IgD-negative memory B cell (primary cell): Measurements from ENCODE around the gene OLIG1. TPM values are rescaled to one million over a fixed set of nuclear protein-coding genes. Genes with fewer than 3 reads are reported as not detected.

Source experiments
- H3K27ac Mint-ChIP-seq, 3 donors: one replicate each; pipeline ENCODE4 v1.8.0; 2020 to 2022; ENCODE audit warnings: mild to moderate bottlenecking in 3 of 3, mixed read lengths in 3 of 3, moderate library complexity in 1 of 3
- H3K27me3 Mint-ChIP-seq: one replicate; pipeline ENCODE4 v1.8.0; 2021; ENCODE audit warnings: mixed read lengths
- H3K36me3 Mint-ChIP-seq: one replicate; pipeline ENCODE4 v1.8.0; 2020; ENCODE audit warnings: mild to moderate bottlenecking, mixed read lengths
- H3K4me1 Mint-ChIP-seq, 3 donors: one replicate each; pipeline ENCODE4 v1.8.0; 2020 to 2022; ENCODE audit warnings: mixed read lengths in 3 of 3, mild to moderate bottlenecking in 1 of 3
- H3K4me3 Mint-ChIP-seq, 4 donors: one replicate each; pipeline ENCODE4 v1.8.0; 2020 to 2022; ENCODE audit warnings: mild to moderate bottlenecking in 4 of 4, mixed read lengths in 4 of 4, moderate library complexity in 3 of 4
- H3K9me3 Mint-ChIP-seq, 3 donors: one replicate each; pipeline ENCODE4 v1.8.0; 2020 to 2021; ENCODE audit warnings: mixed read lengths in 3 of 3, mild to moderate bottlenecking in 1 of 3
- polyA plus RNA-seq: library from polyadenylated mRNA; unstranded; fragments of 300-500 nt; fragmentation: Illumina TruSeq; gene quantifications from one replicate; pipeline ENCODE4 v1.2.3, GENCODE V29; 2021

OLIG1 gene, protein sequence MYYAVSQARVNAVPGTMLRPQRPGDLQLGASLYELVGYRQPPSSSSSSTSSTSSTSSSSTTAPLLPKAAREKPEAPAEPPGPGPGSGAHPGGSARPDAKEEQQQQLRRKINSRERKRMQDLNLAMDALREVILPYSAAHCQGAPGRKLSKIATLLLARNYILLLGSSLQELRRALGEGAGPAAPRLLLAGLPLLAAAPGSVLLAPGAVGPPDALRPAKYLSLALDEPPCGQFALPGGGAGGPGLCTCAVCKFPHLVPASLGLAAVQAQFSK
- not detected for polyA plus RNA-seq

DNA sequence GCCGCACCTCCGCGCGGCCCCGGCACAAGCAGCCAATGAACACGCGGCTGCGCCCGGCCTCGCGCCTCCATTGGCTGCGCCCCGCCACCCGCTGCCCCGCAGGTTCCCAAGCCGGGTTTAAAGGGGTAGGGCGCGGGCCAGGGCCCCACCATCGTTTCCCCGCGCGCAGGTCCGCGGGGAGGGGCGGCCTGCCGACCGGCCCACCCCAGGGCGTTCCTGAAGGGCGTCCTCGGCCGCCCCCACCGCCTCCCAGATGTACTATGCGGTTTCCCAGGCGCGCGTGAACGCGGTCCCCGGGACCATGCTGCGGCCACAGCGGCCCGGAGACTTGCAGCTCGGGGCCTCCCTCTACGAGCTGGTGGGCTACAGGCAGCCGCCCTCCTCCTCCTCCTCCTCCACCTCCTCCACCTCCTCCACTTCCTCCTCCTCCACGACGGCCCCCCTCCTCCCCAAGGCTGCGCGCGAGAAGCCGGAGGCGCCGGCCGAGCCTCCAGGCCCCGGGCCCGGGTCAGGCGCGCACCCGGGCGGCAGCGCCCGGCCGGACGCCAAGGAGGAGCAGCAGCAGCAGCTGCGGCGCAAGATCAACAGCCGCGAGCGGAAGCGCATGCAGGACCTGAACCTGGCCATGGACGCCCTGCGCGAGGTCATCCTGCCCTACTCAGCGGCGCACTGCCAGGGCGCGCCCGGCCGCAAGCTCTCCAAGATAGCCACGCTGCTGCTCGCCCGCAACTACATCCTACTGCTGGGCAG lies at the start of gene OLIG1:
Gene OLIG1 (plus strand): TSS at position 148 of the 750 bp plus-strand sequence. CDS start 106 bp downstream, at position 254.
- H3K27me3 Mint-ChIP-seq: peaks cover 58% of the 10 kb centered on the region
- H3K36me3 Mint-ChIP-seq: no peaks in the 10 kb centered on the region
- H3K9me3 Mint-ChIP-seq: peaks cover 0 to 4% (median 4%) of the 10 kb centered on the region in 3 donors
- peak within 1 kb of the TSS in 3 of 4 donors; percentile 12 to 31 (median 17) for H3K4me3 Mint-ChIP-seq
- H3K4me1 Mint-ChIP-seq: peaks cover 2 to 9% (median 4%) of the 10 kb centered on the region in 3 donors
- no peak within 1 kb of the TSS for H3K27ac Mint-ChIP-seq

DNA sequence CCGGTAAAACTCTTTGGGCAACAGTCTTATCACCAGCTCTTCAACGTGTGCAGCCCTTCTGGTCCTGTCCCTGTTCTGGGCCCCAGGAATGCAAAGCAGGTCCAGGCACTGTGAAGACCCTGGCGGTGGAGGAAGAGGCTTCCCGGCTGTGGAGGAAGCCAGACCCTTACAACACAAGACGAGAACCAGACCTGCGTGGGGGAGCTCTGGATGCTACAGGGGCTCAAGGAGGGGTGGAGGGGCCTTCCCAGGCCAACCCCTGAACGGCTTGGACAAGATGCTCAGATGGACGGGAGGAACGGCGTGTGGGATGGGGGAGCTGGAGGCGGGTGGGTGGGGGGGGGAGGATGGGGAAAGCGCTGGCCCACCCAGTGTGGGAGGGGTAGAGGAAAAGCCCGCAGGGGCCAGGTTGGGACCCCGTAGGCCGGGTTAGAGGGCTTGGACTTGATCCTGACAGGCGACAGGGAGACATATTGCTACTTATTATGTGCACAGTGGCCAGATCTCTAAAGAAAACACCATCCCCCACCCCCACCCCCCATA lies 49.3 kb upstream of the OLIG1 start:
- peak overlapping the region in 1 of 3 donors; percentile 21 for H3K27ac Mint-ChIP-seq
- no peaks in the 10 kb centered on the region for H3K9me3 Mint-ChIP-seq
- H3K4me3 Mint-ChIP-seq: peak overlapping the region in 2 of 4 donors; percentile 4 to 41
- peaks cover 64% of the 10 kb centered on the region for H3K27me3 Mint-ChIP-seq
- H3K4me1 Mint-ChIP-seq: peaks cover 2 to 20% (median 16%) of the 10 kb centered on the region in 3 donors
- no peaks in the 10 kb centered on the region for H3K36me3 Mint-ChIP-seq

DNA sequence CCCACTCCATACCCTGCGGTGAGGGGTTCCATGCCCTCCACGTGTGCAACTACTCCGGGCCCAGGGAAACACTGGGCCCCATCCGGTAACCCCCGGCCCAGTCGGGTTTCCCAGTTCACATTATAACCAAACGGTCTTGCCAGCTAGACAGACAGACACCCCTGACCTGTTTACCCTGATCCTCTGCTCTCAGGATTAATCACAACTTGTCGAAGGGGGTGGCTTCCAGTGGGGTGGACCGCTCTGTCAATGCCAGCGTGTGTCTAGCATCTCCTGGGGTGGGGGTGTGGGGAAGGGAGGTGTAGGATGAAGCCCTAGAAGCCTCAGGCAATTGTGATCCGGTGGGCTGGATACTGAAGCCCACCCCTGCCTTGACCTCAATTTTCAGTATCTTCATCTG lies 48.8 kb upstream of the OLIG1 start:
- no peak overlapping the region for H3K27ac Mint-ChIP-seq
- H3K9me3 Mint-ChIP-seq: no peaks in the 10 kb centered on the region
- H3K27me3 Mint-ChIP-seq: peaks cover 68% of the 10 kb centered on the region
- no peak overlapping the region for H3K4me3 Mint-ChIP-seq
- H3K36me3 Mint-ChIP-seq: no peaks in the 10 kb centered on the region
- H3K4me1 Mint-ChIP-seq: peaks cover 6 to 23% (median 18%) of the 10 kb centered on the region in 3 donors

DNA sequence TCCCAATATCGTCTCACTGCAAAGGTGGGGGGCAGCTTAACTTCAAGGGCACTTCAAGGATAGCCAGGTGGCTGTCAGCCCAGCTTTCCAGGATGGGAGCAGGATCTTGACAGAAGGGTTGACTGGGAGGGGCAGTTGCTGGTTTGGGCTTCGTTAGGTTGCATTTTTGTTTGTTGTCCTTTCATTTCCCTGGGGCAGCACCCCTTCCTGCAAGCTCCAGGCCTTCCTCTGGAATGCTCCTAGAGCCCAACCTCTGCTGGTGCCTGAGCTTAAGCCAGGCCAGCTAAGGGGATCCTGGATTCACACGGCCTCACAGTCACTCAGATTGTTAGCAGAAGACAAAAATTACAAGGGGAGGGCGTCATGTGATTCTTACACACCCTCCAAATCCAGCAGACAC lies 48.3 kb upstream of the OLIG1 start:
- H3K36me3 Mint-ChIP-seq: no peaks in the 10 kb centered on the region
- peaks cover 0 to 1% (median 0%) of the 10 kb centered on the region in 3 donors for H3K9me3 Mint-ChIP-seq
- peak overlapping the region in 1 of 3 donors; percentile 77 for H3K27ac Mint-ChIP-seq
- peaks cover 74% of the 10 kb centered on the region for H3K27me3 Mint-ChIP-seq
- H3K4me1 Mint-ChIP-seq: peaks cover 6 to 24% (median 20%) of the 10 kb centered on the region in 3 donors
- peak overlapping the region in 1 of 4 donors; percentile 27 for H3K4me3 Mint-ChIP-seq

DNA sequence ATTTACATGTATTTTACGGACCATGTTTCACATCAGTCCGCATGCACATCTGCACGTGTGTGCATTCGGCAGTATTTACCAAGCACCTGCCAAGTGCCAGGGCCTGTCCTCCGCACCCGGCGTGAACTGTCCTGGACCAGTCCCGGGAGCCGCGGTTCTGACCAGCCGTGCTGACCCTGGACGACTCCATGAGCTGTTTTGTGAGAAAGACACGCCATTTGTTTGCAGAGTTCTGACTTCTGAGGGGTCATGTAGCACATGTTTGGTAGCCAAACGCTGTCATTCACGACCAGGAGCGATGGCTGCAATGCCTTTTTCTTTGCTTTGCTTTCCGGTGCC lies 47.5 kb upstream of the OLIG1 start:
- Mint-ChIP-seq H3K27me3 (peaks cover 75% of the 10 kb centered on the region), H3K36me3 (no peaks in the 10 kb centered on the region), H3K4me1 (peaks cover 6 to 24% (median 20%) of the 10 kb centered on the region in 3 donors), H3K9me3 (peaks cover 0 to 1% (median 0%) of the 10 kb centered on the region in 3 donors), H3K27ac (peak overlapping the region; percentile 10 to 77 (median 23)), H3K4me3 (no peak overlapping the region)

DNA sequence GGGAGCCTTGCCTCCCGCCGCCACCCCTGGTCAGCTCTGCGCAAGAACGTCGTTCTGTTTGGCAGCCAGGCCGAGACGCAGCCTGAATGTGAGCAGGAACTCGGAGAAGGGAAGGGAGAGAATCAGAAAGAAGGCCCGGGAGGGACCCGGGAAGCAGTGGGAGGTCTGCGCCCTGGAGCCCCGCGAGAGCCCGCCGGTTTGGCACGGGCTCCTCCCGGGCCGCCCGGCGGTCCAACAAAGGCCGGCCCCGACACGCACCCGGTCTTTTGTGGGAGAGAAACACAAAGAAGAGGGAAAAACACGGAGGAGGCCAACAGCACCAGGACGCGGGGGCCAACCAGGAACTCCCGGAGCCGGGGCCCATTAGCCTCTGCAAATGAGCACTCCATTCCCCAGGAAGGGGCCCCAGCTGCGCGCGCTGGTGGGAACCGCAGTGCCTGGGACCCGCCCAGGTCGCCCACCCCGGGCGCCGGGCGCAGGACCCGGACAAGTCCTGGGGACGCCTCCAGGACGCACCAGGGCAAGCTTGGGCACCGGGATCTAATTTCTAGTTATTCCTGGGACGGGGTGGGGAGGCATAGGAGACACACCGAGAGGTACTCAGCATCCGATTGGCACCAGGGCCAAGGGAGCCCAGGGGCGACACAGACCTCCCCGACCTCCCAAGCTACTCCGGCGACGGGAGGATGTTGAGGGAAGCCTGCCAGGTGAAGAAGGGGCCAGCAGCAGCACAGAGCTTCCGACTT lies 46.9 kb upstream of the OLIG1 start:
- peaks cover 0 to 1% (median 0%) of the 10 kb centered on the region in 3 donors for H3K9me3 Mint-ChIP-seq
- no peaks in the 10 kb centered on the region for H3K36me3 Mint-ChIP-seq
- peaks cover 72% of the 10 kb centered on the region for H3K27me3 Mint-ChIP-seq
- peak overlapping the region in 2 of 3 donors; percentile 10 to 77 for H3K27ac Mint-ChIP-seq
- H3K4me1 Mint-ChIP-seq: peaks cover 6 to 24% (median 17%) of the 10 kb centered on the region in 3 donors
- no peak overlapping the region for H3K4me3 Mint-ChIP-seq

DNA sequence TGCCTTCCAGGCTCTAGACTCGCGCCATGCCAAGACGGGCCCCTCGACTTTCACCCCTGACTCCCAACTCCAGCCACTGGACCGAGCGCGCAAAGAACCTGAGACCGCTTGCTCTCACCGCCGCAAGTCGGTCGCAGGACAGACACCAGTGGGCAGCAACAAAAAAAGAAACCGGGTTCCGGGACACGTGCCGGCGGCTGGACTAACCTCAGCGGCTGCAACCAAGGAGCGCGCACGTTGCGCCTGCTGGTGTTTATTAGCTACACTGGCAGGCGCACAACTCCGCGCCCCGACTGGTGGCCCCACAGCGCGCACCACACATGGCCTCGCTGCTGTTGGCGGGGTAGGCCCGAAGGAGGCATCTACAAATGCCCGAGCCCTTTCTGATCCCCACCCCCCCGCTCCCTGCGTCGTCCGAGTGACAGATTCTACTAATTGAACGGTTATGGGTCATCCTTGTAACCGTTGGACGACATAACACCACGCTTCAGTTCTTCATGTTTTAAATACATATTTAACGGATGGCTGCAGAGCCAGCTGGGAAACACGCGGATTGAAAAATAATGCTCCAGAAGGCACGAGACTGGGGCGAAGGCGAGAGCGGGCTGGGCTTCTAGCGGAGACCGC lies 46.3 kb upstream of the OLIG1 start:
- peak overlapping the region in 2 of 4 donors; percentile 76 to 77 for H3K4me3 Mint-ChIP-seq

DNA sequence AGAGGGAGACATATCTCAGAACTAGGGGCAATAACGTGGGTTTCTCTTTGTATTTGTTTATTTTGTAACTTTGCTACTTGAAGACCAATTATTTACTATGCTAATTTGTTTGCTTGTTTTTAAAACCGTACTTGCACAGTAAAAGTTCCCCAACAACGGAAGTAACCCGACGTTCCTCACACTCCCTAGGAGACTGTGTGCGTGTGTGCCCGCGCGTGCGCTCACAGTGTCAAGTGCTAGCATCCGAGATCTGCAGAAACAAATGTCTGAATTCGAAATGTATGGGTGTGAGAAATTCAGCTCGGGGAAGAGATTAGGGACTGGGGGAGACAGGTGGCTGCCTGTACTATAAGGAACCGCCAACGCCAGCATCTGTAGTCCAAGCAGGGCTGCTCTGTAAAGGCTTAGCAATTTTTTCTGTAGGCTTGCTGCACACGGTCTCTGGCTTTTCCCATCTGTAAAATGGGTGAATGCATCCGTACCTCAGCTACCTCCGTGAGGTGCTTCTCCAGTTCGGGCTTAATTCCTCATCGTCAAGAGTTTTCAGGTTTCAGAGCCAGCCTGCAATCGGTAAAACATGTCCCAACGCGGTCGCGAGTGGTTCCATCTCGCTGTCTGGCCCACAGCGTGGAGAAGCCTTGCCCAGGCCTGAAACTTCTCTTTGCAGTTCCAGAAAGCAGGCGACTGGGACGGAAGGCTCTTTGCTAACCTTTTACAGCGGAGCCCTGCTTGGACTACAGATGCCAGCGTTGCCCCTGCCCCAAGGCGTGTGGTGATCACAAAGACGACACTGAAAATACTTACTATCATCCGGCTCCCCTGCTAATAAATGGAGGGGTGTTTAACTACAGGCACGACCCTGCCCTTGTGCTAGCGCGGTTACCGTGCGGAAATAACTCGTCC lies 45.5 kb upstream of the OLIG1 start:
- peaks cover 0 to 3% (median 0%) of the 10 kb centered on the region in 3 donors for H3K9me3 Mint-ChIP-seq
- peak overlapping the region in 2 of 3 donors; percentile 24 to 49 for H3K27ac Mint-ChIP-seq
- H3K4me1 Mint-ChIP-seq: peaks cover 6 to 28% (median 14%) of the 10 kb centered on the region in 3 donors
- H3K36me3 Mint-ChIP-seq: no peaks in the 10 kb centered on the region
- H3K27me3 Mint-ChIP-seq: peaks cover 70% of the 10 kb centered on the region
- H3K4me3 Mint-ChIP-seq: peak overlapping the region in 2 of 4 donors; percentile 76 to 77

More for the DNA sequence above, 46.3 kb upstream of the OLIG1 start:
- Mint-ChIP-seq H3K9me3 (peaks cover 0 to 3% (median 0%) of the 10 kb centered on the region in 3 donors), H3K4me1 (peaks cover 6 to 29% (median 18%) of the 10 kb centered on the region in 3 donors), H3K27ac (peak overlapping the region in 2 of 3 donors; percentile 24 to 49), H3K36me3 (no peaks in the 10 kb centered on the region), H3K27me3 (peaks cover 70% of the 10 kb centered on the region)

DNA sequence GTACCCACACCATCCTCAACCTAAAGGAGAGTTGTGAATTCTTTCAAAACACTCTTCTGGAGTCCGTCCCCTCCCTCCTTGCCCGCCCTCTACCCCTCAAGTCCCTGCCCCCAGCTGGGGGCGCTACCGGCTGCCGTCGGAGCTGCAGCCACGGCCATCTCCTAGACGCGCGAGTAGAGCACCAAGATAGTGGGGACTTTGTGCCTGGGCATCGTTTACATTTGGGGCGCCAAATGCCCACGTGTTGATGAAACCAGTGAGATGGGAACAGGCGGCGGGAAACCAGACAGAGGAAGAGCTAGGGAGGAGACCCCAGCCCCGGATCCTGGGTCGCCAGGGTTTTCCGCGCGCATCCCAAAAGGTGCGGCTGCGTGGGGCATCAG lies 44.8 kb upstream of the OLIG1 start:
- Mint-ChIP-seq H3K36me3 (no peaks in the 10 kb centered on the region), H3K27me3 (peaks cover 73% of the 10 kb centered on the region), H3K4me3 (peak overlapping the region in 1 of 4 donors; percentile 60), H3K27ac (peak overlapping the region in 1 of 3 donors; percentile 49), H3K4me1 (peaks cover 6 to 27% (median 13%) of the 10 kb centered on the region in 3 donors), H3K9me3 (peaks cover 0 to 3% (median 0%) of the 10 kb centered on the region in 3 donors)

DNA sequence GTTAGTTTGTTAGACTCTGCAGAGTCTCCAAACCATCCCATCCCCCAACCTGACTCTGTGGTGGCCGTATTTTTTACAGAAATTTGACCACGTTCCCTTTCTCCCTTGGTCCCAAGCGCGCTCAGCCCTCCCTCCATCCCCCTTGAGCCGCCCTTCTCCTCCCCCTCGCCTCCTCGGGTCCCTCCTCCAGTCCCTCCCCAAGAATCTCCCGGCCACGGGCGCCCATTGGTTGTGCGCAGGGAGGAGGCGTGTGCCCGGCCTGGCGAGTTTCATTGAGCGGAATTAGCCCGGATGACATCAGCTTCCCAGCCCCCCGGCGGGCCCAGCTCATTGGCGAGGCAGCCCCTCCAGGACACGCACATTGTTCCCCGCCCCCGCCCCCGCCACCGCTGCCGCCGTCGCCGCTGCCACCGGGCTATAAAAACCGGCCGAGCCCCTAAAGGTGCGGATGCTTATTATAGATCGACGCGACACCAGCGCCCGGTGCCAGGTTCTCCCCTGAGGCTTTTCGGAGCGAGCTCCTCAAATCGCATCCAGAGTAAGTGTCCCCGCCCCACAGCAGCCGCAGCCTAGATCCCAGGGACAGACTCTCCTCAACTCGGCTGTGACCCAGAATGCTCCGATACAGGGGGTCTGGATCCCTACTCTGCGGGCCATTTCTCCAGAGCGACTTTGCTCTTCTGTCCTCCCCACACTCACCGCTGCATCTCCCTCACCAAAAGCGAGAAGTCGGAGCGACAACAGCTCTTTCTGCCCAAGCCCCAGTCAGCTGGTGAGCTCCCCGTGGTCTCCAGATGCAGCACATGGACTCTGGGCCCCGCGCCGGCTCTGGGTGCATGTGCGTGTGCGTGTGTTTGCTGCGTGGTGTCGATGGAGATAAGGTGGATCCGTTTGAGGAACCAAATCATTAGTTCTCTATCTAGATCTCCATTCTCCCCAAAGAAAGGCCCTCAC lies 44.2 kb upstream of the OLIG1 start, which contains the start of gene OLIG2:
Gene OLIG2 (plus strand): TSS at position 447 of the 954 bp plus-strand sequence. CDS start 928 bp downstream, outside the sequence.
- Mint-ChIP-seq H3K27ac (peak within 1 kb of the TSS; percentile 9 to 86 (median 49)), H3K4me3 (peak within 1 kb of the TSS in 3 of 4 donors; percentile 29 to 87 (median 72)), H3K4me1 (peaks cover 6 to 22% (median 13%) of the 10 kb centered on the region in 3 donors), H3K27me3 (peaks cover 73% of the 10 kb centered on the region), H3K36me3 (no peaks in the 10 kb centered on the region), H3K9me3 (peaks cover 0 to 3% (median 0%) of the 10 kb centered on the region in 3 donors)

DNA sequence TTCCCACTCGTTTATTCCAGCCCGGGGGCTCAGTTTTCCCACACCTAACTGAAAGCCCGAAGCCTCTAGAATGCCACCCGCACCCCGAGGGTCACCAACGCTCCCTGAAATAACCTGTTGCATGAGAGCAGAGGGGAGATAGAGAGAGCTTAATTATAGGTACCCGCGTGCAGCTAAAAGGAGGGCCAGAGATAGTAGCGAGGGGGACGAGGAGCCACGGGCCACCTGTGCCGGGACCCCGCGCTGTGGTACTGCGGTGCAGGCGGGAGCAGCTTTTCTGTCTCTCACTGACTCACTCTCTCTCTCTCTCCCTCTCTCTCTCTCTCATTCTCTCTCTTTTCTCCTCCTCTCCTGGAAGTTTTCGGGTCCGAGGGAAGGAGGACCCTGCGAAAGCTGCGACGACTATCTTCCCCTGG lies 43.5 kb upstream of the OLIG1 start:
- peak overlapping the region; percentile 9 to 86 (median 48) for H3K27ac Mint-ChIP-seq
- no peaks in the 10 kb centered on the region for H3K36me3 Mint-ChIP-seq
- H3K4me1 Mint-ChIP-seq: peaks cover 6 to 22% (median 13%) of the 10 kb centered on the region in 3 donors
- peaks cover 72% of the 10 kb centered on the region for H3K27me3 Mint-ChIP-seq
- H3K9me3 Mint-ChIP-seq: peaks cover 0 to 3% (median 0%) of the 10 kb centered on the region in 3 donors
- H3K4me3 Mint-ChIP-seq: peak overlapping the region in 3 of 4 donors; percentile 29 to 87 (median 72)

DNA sequence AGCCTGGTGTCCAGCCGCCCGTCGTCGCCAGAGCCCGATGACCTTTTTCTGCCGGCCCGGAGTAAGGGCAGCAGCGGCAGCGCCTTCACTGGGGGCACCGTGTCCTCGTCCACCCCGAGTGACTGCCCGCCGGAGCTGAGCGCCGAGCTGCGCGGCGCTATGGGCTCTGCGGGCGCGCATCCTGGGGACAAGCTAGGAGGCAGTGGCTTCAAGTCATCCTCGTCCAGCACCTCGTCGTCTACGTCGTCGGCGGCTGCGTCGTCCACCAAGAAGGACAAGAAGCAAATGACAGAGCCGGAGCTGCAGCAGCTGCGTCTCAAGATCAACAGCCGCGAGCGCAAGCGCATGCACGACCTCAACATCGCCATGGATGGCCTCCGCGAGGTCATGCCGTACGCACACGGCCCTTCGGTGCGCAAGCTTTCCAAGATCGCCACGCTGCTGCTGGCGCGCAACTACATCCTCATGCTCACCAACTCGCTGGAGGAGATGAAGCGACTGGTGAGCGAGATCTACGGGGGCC lies 43.0 kb upstream of the OLIG1 start:
- H3K36me3 Mint-ChIP-seq: no peaks in the 10 kb centered on the region
- peak overlapping the region in 1 of 3 donors; percentile 59 for H3K27ac Mint-ChIP-seq
- peak overlapping the region in 1 of 4 donors; percentile 21 for H3K4me3 Mint-ChIP-seq
- peaks cover 67% of the 10 kb centered on the region for H3K27me3 Mint-ChIP-seq
- peaks cover 6 to 22% (median 13%) of the 10 kb centered on the region in 3 donors for H3K4me1 Mint-ChIP-seq
- H3K9me3 Mint-ChIP-seq: peaks cover 0 to 3% (median 0%) of the 10 kb centered on the region in 3 donors
